ENCODE measurements around the gene HID1.

DNA sequence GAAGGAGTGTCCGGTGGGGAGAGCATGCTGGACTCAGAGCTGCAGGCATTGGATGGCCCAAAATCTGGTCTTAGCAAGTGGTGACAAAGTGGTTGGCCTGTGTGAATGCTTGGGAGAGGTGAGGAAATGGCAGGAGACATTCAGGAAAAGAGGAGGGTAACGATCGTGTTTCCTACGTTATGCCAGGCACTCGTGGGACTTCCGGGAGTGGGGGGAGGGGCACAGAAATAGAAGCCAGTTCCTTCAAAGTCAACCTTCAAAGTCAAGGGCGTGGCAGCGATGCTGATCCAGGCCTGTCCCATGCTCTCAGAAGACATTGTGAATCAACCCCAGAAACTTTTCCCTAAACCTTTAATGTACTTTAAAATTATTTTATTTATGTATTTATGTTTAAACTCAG, 33.0 kb downstream of the HID1 start:
- TF ChIP-seq, protein P1, sequence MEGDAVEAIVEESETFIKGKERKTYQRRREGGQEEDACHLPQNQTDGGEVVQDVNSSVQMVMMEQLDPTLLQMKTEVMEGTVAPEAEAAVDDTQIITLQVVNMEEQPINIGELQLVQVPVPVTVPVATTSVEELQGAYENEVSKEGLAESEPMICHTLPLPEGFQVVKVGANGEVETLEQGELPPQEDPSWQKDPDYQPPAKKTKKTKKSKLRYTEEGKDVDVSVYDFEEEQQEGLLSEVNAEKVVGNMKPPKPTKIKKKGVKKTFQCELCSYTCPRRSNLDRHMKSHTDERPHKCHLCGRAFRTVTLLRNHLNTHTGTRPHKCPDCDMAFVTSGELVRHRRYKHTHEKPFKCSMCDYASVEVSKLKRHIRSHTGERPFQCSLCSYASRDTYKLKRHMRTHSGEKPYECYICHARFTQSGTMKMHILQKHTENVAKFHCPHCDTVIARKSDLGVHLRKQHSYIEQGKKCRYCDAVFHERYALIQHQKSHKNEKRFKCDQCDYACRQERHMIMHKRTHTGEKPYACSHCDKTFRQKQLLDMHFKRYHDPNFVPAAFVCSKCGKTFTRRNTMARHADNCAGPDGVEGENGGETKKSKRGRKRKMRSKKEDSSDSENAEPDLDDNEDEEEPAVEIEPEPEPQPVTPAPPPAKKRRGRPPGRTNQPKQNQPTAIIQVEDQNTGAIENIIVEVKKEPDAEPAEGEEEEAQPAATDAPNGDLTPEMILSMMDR (IDR thresholded peaks at IDR 0.05), result no peak
- TF ChIP-seq EP300 (IDR thresholded peaks at IDR 0.05), result no peak
- TF ChIP-seq POLR2A (IDR thresholded peaks at IDR 0.05), result no peak
